Loucy (cell line): Measurements from ENCODE around the gene EYA3.

ENCODE experiments used
- H2AFZ ChIP-seq: fragments of 200-600 bp; sonication (generic); 2 replicates; pipeline ENCODE4 v1.6.0; 2016; ENCODE audit warnings: antibody characterized with exemption, mild to moderate bottlenecking, low read length, moderate library complexity
- H3F3A ChIP-seq: fragments of 200-600 bp; 2 replicates; pipeline ENCODE4 v1.6.0; 2016; ENCODE audit warnings: antibody characterized with exemption, low read depth, mild to moderate bottlenecking
- H3K27me3 ChIP-seq: fragments of 200-600 bp; sonication (generic); 2 replicates; pipeline ENCODE4 v1.6.1; 2014; ENCODE audit warnings: low read length, mild to moderate bottlenecking; ENCODE audit not compliant: insufficient read depth, poor library complexity, severe bottlenecking
- H3K36me3 ChIP-seq: fragments of 200-600 bp; sonication (generic); 2 replicates; pipeline ENCODE4 v1.6.1; 2016; ENCODE audit warnings: low read length; ENCODE audit not compliant: insufficient read depth
- H3K4me1 ChIP-seq: fragments of 200-600 bp; sonication (generic); 2 replicates; pipeline ENCODE4 v1.5.1; 2014; ENCODE audit warnings: low read length, mild to moderate bottlenecking; ENCODE audit not compliant: insufficient read depth, poor library complexity, severe bottlenecking
- H3K4me2 ChIP-seq: fragments of 200-600 bp; sonication (generic); 2 replicates; pipeline ENCODE4 v1.6.0; 2014; ENCODE audit warnings: antibody characterized with exemption, low read length, low read depth, mild to moderate bottlenecking; ENCODE audit not compliant: poor library complexity, severe bottlenecking
- H3K4me3 ChIP-seq: fragments of 200-600 bp; sonication (generic); 2 replicates; pipeline ENCODE4 v1.5.1; 2014; ENCODE audit warnings: low read length, mild to moderate bottlenecking, mixed read lengths; ENCODE audit not compliant: poor library complexity, severe bottlenecking
- H3K79me2 ChIP-seq: fragments of 200-600 bp; sonication (generic); 2 replicates; pipeline ENCODE4 v1.6.1; 2014; ENCODE audit warnings: low read length; ENCODE audit not compliant: insufficient read depth
- H3K9ac ChIP-seq: fragments of 200-600 bp; sonication (generic); 2 replicates; pipeline ENCODE4 v1.6.0; 2014; ENCODE audit warnings: mild to moderate bottlenecking, low read depth, low read length, moderate library complexity; ENCODE audit not compliant: poor library complexity, severe bottlenecking
- H3K9me2 ChIP-seq: fragments of 200-600 bp; sonication (generic); replicated peaks from 2 replicates; pipeline ENCODE4 v1.6.1; 2016; ENCODE audit warnings: low read depth, low read length, mixed read lengths
- H3K9me3 ChIP-seq: fragments of 200-600 bp; sonication (generic); 2 replicates; pipeline ENCODE4 v1.6.1; 2014; ENCODE audit warnings: mild to moderate bottlenecking, antibody characterized with exemption, low read length, low read depth; ENCODE audit not compliant: insufficient read depth
- H4K20me1 ChIP-seq: fragments of 200-600 bp; sonication (generic); 2 replicates; pipeline ENCODE4 v1.6.0; 2014; ENCODE audit warnings: antibody characterized with exemption, low read length, mild to moderate bottlenecking; ENCODE audit not compliant: insufficient read depth, poor library complexity, severe bottlenecking
- CTCF ChIP-seq: fragments of 200-600 bp; sonication (generic); conservative IDR thresholded peaks from 2 replicates; pipeline ENCODE4 v1.5.1; 2014; ENCODE audit warnings: mild to moderate bottlenecking, antibody characterized with exemption, low read length
- EZH2phosphoT487 ChIP-seq: fragments of 200-600 bp; IDR thresholded peaks from 2 replicates; pipeline ENCODE4 v1.6.1; 2018; ENCODE audit warnings: antibody characterized with exemption, mild to moderate bottlenecking, moderate library complexity, borderline replicate concordance

EYA3 gene

GRCh38 chr1:28071813-28072212 is 16.6 kb downstream of the EYA3 start:
- Histone ChIP-seq H4K20me1 (peaks cover 6% of the 10 kb centered on the region), H3K79me2 (peaks cover 62% of the 10 kb centered on the region), H3K9ac (no peak overlapping the region), H3K36me3 (no peaks in the 10 kb centered on the region), H2AFZ (no peak overlapping the region), H3K9me3 (no peaks in the 10 kb centered on the region), H3K4me3 (no peak overlapping the region), H3K4me2 (no peak overlapping the region), H3K27me3 (no peaks in the 10 kb centered on the region), H3K9me2 (no peaks in the 10 kb centered on the region), H3F3A (no peaks in the 10 kb centered on the region), H3K4me1 (no peaks in the 10 kb centered on the region)
- TF ChIP-seq EZH2phosphoT487, result no peak
- TF ChIP-seq CTCF, result no peak

- peaks cover 6% of the 10 kb centered on the region for H4K20me1 ChIP-seq
Measured at GRCh38 chr1:28070725-28071593, 17.5 kb downstream of the EYA3 start.

GRCh38 chr1:28067523-28068090 is 20.8 kb downstream of the EYA3 start:
- Histone ChIP-seq H3K9me2 (no peaks in the 10 kb centered on the region), H3K36me3 (peaks cover 3% of the 10 kb centered on the region; the same call in 1 of the 2 replicates), H3K9me3 (no peaks in the 10 kb centered on the region), H4K20me1 (peaks cover 2% of the 10 kb centered on the region), H3K4me1 (no peaks in the 10 kb centered on the region), H3K4me3 (no peak overlapping the region), H3K9ac (no peak overlapping the region), H3K27me3 (no peaks in the 10 kb centered on the region), H3K4me2 (no peak overlapping the region), H2AFZ (no peak overlapping the region), H3K79me2 (peaks cover 65% of the 10 kb centered on the region), H3F3A (no peaks in the 10 kb centered on the region)
- no peak for TF ChIP-seq CTCF
- TF ChIP-seq EZH2phosphoT487, result no peak

More at GRCh38 chr1:28070725-28071593, 17.5 kb downstream of the EYA3 start:
- Histone ChIP-seq H3K4me1 (no peaks in the 10 kb centered on the region), H3K4me2 (no peak overlapping the region), H3K4me3 (no peak overlapping the region), H3F3A (no peaks in the 10 kb centered on the region), H2AFZ (no peak overlapping the region), H3K27me3 (no peaks in the 10 kb centered on the region), H3K9ac (no peak overlapping the region), H3K79me2 (peaks cover 64% of the 10 kb centered on the region), H3K36me3 (no peaks in the 10 kb centered on the region), H3K9me3 (no peaks in the 10 kb centered on the region), H3K9me2 (no peaks in the 10 kb centered on the region)
- no peak for TF ChIP-seq CTCF
- TF ChIP-seq EZH2phosphoT487, result no peak
